ENCODE measurements around the gene SFMBT2.
"Not testable (repeated sequence)": the region's sequence is repeated elsewhere in the genome, so short reads cannot be mapped to it uniquely, and the experiment has no call there.

- not testable (repeated sequence) for TF ChIP-seq CTCF (IDR thresholded peaks at IDR 0.05 in 2 of 3, conservative IDR thresholded peaks at IDR 0.05 in 1 of 3; ENCODE audit: borderline replicate concordance in 1 of 3, insufficient read depth in 1 of 3, low read depth in 2 of 3, low read length in 2 of 3); YY1 (IDR thresholded peaks at IDR 0.05; ENCODE audit: extremely low read depth, insufficient replicate concordance, low read depth, low read length); EZH2 (IDR thresholded peaks at IDR 0.05); REST (IDR thresholded peaks at IDR 0.05; ENCODE audit: low read depth); POLR2AphosphoS5 (IDR thresholded peaks at IDR 0.05; ENCODE audit: low read depth, low read length); CEBPB (IDR thresholded peaks at IDR 0.05; ENCODE audit: low read depth); ATF3 (IDR thresholded peaks at IDR 0.05); POLR2A (IDR thresholded peaks at IDR 0.05; ENCODE audit: borderline replicate concordance, extremely low read depth, insufficient read depth, insufficient read length); SP1 (IDR thresholded peaks at IDR 0.05; ENCODE audit: low read depth)
These were observed 111.1 kb downstream of the SFMBT2 start for GRCh38 chr10:7299601-7300325.

Data from HCT116 (cell line).